ENCODE results near the gene CDC42EP4.
"Not testable (repeated sequence)": the region's sequence is repeated elsewhere in the genome, so short reads cannot be mapped to it uniquely, and the experiment has no call there.

Gene CDC42EP4

GRCh38 chr17:73279704-73280103 is 32.1 kb downstream of the CDC42EP4 start:
- DNase-seq (ENCODE audit: low spot score): no peak

GRCh38 chr17:73278465-73279453 is 33.0 kb downstream of the CDC42EP4 start:
- peak; percentile 94 for DNase-seq (ENCODE audit: low spot score)

- no peak for DNase-seq (ENCODE audit: low spot score)
Measured at GRCh38 chr17:73278049-73278464, 33.7 kb downstream of the CDC42EP4 start.

DNA sequence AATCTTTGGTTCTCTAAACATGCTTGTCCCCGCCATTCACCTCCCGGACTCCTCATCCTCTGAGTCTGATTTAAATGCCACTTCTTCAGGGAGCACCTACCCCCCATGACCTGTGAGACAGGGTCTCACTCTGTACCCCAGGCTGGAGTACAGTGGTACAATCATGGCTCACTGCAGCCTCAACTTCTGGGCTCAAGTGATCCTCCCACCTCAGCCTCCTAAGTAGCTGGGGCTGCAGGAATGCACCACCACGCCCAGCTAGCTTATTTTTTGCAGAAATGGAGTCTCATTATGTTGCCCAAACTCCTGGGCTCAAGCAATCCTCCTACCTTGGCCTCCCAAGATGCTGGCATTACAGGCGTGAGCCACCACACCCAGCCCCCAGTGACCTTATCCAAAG is 37.3 kb downstream of the CDC42EP4 start:
- no peak for DNase-seq (ENCODE audit: low spot score)

- no peak for DNase-seq (ENCODE audit: low spot score)
Measured at GRCh38 chr17:73272906-73273218, 38.9 kb downstream of the CDC42EP4 start.

GRCh38 chr17:73271072-73271471 is 40.7 kb downstream of the CDC42EP4 start:
- no peak for DNase-seq (ENCODE audit: low spot score)

DNA sequence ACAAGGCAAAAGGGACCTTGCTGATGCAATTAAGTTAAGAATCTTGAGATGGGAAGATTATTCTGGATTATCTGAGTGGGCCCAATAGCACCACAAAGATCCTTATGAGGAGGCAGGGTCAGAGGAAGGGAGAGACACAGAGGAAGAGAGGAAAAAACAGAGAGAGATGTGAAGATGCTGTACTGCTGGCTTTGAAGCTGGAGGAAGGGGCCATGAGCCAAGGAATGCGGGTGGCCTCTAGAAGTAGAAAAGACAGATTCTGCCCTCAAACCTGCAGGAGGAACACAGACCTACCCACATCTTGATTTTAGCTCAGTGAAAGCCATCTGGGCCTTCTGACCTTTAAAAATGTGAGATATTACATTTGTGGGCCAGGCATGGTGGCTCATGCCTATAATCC is 42.0 kb downstream of the CDC42EP4 start:
- DNase-seq (ENCODE audit: low spot score): no peak

- DNase-seq (ENCODE audit: low spot score): no peak
Measured at GRCh38 chr17:73269329-73269615, 42.5 kb downstream of the CDC42EP4 start.

GRCh38 chr17:73268582-73269328 is 43.0 kb downstream of the CDC42EP4 start:
- DNase-seq (ENCODE audit: low spot score): no peak

DNA sequence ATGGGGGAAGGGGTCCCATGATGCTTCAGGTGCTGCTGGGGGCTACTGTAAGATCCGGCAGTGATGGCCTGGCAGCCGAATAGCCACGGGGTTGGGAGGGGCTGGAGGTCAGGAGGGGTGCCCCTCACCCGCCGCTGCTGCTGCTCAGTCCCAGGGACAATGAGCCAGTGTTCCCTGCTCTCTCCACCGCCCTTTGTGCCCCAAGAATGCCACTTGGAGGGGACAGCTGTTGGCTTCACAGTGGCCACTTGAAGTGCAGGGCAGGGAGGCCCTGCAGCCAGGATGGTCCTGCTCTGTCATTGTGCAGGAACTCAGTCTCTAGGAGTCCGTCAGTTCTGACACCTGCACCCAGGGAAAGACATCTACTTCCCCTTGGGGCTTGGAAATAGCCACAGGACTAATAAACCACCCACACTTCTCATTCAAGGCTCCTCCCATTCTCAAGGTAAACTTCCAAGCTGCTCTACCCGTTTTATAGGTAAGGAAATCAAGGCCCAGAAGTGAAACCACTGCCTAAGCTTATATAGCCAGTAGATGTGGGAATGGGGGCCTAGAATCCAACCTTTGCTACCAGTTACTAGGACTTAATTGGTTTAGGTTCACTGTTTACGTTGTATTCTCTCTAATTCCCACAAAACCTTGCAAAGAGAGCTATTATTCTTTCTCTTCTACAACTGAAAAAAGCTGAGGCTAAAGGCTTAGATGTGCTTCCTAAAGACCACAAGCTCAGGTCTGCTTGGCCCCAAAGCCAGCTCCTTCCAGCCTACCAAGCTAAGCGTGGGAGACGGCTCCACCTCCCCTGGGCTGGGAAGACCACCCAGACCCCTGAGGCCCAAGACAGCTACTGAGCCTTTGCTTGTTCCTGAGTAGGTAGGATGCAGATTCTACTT is 43.9 kb downstream of the CDC42EP4 start:
- DNase-seq (ENCODE audit: low spot score): no peak

DNA sequence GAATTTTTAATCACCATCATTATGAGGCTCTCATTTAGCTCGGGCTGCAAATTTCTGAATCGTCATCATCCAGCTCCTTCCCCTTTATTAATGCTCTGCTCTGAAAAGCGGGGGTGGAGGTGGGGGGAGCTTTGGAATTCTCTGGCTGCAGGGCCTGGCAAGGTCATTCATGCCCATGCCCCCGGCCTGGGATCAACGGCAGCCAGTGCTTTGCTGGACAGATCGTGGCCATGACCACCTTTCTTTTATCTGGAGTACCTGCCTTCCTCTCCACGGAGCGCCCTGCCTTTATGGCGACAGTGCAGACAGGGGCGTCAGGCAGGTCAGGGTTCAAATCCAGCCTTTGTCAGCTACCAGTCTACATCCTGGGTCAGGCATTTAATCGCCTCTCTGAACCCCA is 45.0 kb downstream of the CDC42EP4 start:
- no peak for DNase-seq (ENCODE audit: low spot score)

DNA sequence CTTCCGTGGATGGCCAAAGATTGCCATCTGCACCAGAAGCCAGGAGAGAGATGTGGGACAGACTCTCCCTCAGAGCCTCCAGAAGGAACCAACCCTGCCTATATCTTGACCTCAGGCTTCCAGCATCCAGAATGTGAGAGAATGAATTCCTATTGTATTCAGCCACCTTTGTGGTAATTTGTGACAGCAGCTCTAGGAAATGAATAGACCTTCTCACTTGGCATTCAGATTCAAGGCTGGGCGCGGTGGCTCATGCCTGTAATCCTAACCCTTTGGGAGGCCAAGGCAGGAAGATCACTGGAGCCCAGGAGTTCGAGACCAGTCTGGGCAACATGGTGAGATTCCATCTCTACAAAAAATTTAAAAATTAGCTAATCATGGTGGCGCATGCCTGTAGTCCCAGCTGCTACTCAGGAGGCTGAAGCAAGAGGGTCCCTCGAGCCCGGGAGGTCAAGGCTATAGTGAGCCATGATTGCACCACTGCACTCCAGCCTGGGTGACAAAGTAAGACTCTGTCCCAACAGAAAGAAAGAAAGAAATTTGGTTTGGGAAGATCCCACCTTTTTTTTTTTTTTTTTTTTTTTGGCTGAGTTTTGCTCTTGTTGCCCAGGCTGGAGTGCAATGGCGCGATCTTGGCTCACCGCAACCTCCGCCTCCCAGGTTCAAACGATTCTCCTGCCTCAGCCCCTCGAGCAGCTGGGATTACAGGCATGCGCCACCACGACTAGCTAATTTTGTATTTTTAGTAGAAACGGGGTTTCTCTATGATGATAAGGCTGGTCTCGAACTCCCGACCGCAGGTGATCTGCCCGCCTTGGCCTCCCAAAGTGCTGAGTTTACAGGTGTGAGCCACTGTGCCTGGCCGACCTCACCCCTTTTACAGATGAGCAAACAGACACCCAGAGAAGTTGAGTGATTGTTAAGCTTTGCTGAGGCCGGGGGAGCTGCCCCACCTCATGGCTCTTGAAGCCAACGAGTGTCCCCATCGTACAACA is 45.9 kb downstream of the CDC42EP4 start:
- DNase-seq (ENCODE audit: low spot score): no peak

- not testable (repeated sequence) for DNase-seq (ENCODE audit: low spot score)
Measured at GRCh38 chr17:73264448-73264847, 47.4 kb downstream of the CDC42EP4 start.

- DNase-seq (ENCODE audit: low spot score): peak; percentile 92
Measured at GRCh38 chr17:73262676-73263642, 48.8 kb downstream of the CDC42EP4 start.

GRCh38 chr17:73261952-73262675 is 49.7 kb downstream of the CDC42EP4 start:
- DNase-seq (ENCODE audit: low spot score): peak; percentile 58

GRCh38 chr17:73261617-73261951 is 50.2 kb downstream of the CDC42EP4 start, which contains the start of gene CPSF4L:
CPSF4L (minus strand) TSS chr17:73261880; CDS start chr17:73261818, 62 bp downstream.
- no peak for DNase-seq (ENCODE audit: low spot score)

DNA sequence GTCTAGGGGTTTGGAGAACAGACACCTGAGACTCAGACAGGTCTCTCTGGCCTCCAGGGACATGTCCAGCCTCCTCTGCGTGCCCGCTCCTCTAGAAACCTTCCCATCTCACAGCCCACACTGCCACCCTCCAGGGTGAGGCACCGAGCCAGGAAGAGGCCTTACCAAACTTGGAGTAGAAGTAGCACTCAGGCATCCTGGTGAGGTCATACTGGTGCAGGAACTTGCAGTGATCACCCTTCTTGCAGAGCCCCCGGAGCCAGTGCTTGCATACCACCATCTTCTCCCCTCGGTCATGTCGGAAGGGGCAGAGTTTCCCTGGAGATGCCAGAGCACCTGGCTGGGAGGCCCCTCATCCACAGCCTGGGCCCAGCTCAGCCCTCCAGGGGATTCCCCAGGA is 54.3 kb downstream of the CDC42EP4 start:
- DNase-seq (ENCODE audit: low spot score): no peak

DNA sequence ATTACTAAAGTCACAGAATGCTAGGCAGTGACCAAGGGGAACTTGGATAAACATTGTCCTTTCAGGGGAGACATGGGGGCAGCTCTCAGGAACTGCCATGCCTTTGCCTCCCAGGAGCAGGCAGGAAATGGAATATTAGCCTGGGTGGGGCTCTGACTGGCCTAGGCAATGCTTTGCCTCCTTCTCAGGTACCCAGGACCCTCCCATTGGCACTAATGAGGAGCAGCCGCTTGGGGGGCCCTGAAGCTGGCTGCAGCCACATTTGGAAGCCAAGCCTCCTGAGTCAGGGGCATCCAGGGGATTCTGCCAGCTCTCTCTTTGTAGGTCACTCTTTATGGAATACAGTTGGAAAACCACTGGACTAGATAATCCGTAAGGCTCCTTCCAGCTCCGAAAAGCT is 55.6 kb downstream of the CDC42EP4 start:
- peak; percentile 54 for DNase-seq (ENCODE audit: low spot score)

- peak; percentile 76 for DNase-seq (ENCODE audit: low spot score)
Measured at GRCh38 chr17:73255671-73256181, 56.1 kb downstream of the CDC42EP4 start.
